OCI-LY7 (cell line): ENCODE measurements around the gene KIF27. TPM values are rescaled to one million over a fixed set of nuclear protein-coding genes. Genes with fewer than 3 reads are reported as not detected.
"Not testable (repeated sequence)": the region's sequence is repeated elsewhere in the genome, so short reads cannot be mapped to it uniquely, and the experiment has no call there.

Experiments
- BruUV-seq: library from RNA; stranded (reverse); fragments of 400-500 nt; replicated peaks from 2 replicates; lab custom pipeline; 2021; lab: Mats Ljungman, UMichigan
- CTCF ChIA-PET: fragments of 300-600 bp; sonication (Branson Sonifier 250); formaldehyde crosslinking; loops from one replicate; lab custom pipeline; 2022; ENCODE audit warnings: antibody characterized with exemption; ENCODE audit not compliant: unreplicated experiment; lab: Charles Lee
- POLR2A ChIA-PET: fragments of 300-600 bp; sonication (Branson Sonifier 250); formaldehyde crosslinking; loops from one replicate; lab custom pipeline; 2022; ENCODE audit warnings: antibody characterized with exemption; lab: Charles Lee
- DNase-seq: peaks from one replicate; pipeline ENCODE4 v3.0.0-alpha.2; 2015; ENCODE audit warnings: low spot score
- H2AFZ ChIP-seq: fragments of 200-600 bp; sonication (generic), shearing (Covaris generic); 2 replicates; pipeline ENCODE4 v1.6.1; 2014; ENCODE audit warnings: mild to moderate bottlenecking, antibody characterized with exemption, low read length, moderate library complexity
- H3K27ac ChIP-seq: fragments of 200-600 bp; sonication (generic); 2 replicates; pipeline ENCODE4 v1.5.1; 2014; ENCODE audit warnings: mixed run types, low read depth, mild to moderate bottlenecking, moderate library complexity, low read length, inconsistent platforms; ENCODE audit not compliant: poor library complexity, severe bottlenecking
- H3K36me3 ChIP-seq: fragments of 200-600 bp; sonication (generic); 2 replicates; pipeline ENCODE4 v1.6.1; 2014; ENCODE audit warnings: mild to moderate bottlenecking, antibody characterized with exemption, low read length, moderate library complexity, mixed read lengths; ENCODE audit not compliant: insufficient read depth
- H3K4me1 ChIP-seq: fragments of 200-600 bp; sonication (generic); 2 replicates; pipeline ENCODE4 v1.5.1; 2014; ENCODE audit warnings: mild to moderate bottlenecking, low read length; ENCODE audit not compliant: insufficient read depth, poor library complexity, severe bottlenecking
- H3K4me2 ChIP-seq: fragments of 200-600 bp; sonication (generic); 2 replicates; pipeline ENCODE4 v1.6.1; 2014; ENCODE audit warnings: mild to moderate bottlenecking, low read length
- H3K4me3 ChIP-seq: fragments of 200-600 bp; sonication (generic); 2 replicates; pipeline ENCODE4 v1.5.1; 2014; ENCODE audit warnings: mild to moderate bottlenecking, low read depth, low read length; ENCODE audit not compliant: poor library complexity, severe bottlenecking
- H3K79me2 ChIP-seq: fragments of 200-600 bp; sonication (generic); 2 replicates; pipeline ENCODE4 v1.6.1; 2016; ENCODE audit warnings: low read depth, mild to moderate bottlenecking, low read length, moderate library complexity, mixed read lengths; ENCODE audit not compliant: insufficient read depth
- H3K9me2 ChIP-seq: fragments of 200-600 bp; sonication (generic); 2 replicates; pipeline ENCODE4 v1.6.1; 2016; ENCODE audit warnings: mild to moderate bottlenecking, low read length, mixed read lengths; ENCODE audit not compliant: insufficient read depth
- H3K9me3 ChIP-seq: fragments of 200-600 bp; sonication (generic); 2 replicates; pipeline ENCODE4 v1.6.1; 2014; ENCODE audit warnings: mild to moderate bottlenecking, mixed run types, low read length, mixed read lengths
- H4K20me1 ChIP-seq: fragments of 200-600 bp; sonication (generic); 2 replicates; pipeline ENCODE4 v1.6.1; 2014; ENCODE audit warnings: mild to moderate bottlenecking, antibody characterized with exemption, low read length, moderate library complexity, mixed read lengths; ENCODE audit not compliant: insufficient read depth
- EZH2phosphoT487 ChIP-seq: fragments of 200-600 bp; sonication (generic); IDR thresholded peaks from 2 replicates; pipeline ENCODE4 v1.6.1; 2018; ENCODE audit warnings: low read depth, borderline replicate concordance, mild to moderate bottlenecking, mixed run types, antibody characterized with exemption, low read length, moderate library complexity, mixed read lengths
- intact Hi-C: fragments of 100-400 bp; cut with micrococcal nuclease; formaldehyde crosslinking; loops from one replicate; pipeline ENCODE4 v1.10.0; 2022; ENCODE audit not compliant: unreplicated experiment
- total RNA-seq, 2 experiments: library from RNA; depleted of rRNA in 1 of 2; stranded (reverse); fragments of >200 nt in 1 of 2; shearing (Covaris generic) in 1 of 2; gene quantifications; 2 replicates each; pipeline ENCODE4 v1.2.3, GENCODE V29; 2014 to 2022
- TF ChIP-seq, protein P1 (sequence below): fragments of 200-600 bp; sonication (generic); conservative IDR thresholded peaks from 2 replicates; pipeline ENCODE4 v1.5.1; 2014; ENCODE audit warnings: mild to moderate bottlenecking, antibody characterized with exemption, low read length, moderate library complexity, mixed read lengths

Gene KIF27
- total RNA-seq, 2 experiments from 2014 or later = 5.6 to 7.3 TPM

DNA sequence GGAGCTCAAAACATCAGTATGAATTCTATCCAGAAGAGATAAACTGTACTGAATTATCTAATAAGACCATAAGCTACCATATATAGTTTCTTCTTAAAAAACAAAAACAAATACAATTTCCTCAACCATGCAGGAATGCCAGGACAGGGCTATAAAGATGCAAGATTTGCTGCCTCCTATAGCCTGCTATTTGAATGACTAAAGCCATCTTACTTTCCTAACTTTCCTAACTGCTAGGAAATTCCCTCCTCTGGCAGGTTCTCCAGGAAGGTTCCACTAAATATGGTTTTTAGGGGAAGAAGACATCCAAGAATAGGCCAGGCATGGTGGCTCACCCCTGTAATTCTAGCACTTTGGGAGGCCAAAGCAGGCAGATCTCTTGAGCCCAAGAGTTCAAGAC lies 15.1 kb downstream of the KIF27 start:
- ChIA-PET CTCF (no interaction called here), POLR2A (no interaction called here)
- Histone ChIP-seq H3K27ac (no peak overlapping the region), H4K20me1 (no peaks in the 10 kb centered on the region), H2AFZ (no peak overlapping the region), H3K4me1 (no peaks in the 10 kb centered on the region), H3K4me3 (no peak overlapping the region), H3K79me2 (no peaks in the 10 kb centered on the region), H3K4me2 (no peak overlapping the region), H3K36me3 (no peaks in the 10 kb centered on the region), H3K9me2 (no peaks in the 10 kb centered on the region), H3K9me3 (no peaks in the 10 kb centered on the region)
- no peak for DNase-seq
- intact Hi-C loops = no loop called here
- no peak for TF ChIP-seq EZH2phosphoT487
- TF ChIP-seq, protein P1, sequence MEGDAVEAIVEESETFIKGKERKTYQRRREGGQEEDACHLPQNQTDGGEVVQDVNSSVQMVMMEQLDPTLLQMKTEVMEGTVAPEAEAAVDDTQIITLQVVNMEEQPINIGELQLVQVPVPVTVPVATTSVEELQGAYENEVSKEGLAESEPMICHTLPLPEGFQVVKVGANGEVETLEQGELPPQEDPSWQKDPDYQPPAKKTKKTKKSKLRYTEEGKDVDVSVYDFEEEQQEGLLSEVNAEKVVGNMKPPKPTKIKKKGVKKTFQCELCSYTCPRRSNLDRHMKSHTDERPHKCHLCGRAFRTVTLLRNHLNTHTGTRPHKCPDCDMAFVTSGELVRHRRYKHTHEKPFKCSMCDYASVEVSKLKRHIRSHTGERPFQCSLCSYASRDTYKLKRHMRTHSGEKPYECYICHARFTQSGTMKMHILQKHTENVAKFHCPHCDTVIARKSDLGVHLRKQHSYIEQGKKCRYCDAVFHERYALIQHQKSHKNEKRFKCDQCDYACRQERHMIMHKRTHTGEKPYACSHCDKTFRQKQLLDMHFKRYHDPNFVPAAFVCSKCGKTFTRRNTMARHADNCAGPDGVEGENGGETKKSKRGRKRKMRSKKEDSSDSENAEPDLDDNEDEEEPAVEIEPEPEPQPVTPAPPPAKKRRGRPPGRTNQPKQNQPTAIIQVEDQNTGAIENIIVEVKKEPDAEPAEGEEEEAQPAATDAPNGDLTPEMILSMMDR = no peak
- BruUV-seq = no TSS peak

GRCh38 chr9:83900615-83901014 lies 20.6 kb downstream of the KIF27 start:
- CTCF ChIA-PET, BruUV-seq, H3K9me2 ChIP-seq, H3K36me3 ChIP-seq, POLR2A ChIA-PET, H3K9me3 ChIP-seq, H3K4me2 ChIP-seq, H4K20me1 ChIP-seq, H3K4me1 ChIP-seq, H3K27ac ChIP-seq, H2AFZ ChIP-seq, DNase-seq, H3K79me2 ChIP-seq, H3K4me3 ChIP-seq, intact Hi-C loops: not testable (repeated sequence)

DNA sequence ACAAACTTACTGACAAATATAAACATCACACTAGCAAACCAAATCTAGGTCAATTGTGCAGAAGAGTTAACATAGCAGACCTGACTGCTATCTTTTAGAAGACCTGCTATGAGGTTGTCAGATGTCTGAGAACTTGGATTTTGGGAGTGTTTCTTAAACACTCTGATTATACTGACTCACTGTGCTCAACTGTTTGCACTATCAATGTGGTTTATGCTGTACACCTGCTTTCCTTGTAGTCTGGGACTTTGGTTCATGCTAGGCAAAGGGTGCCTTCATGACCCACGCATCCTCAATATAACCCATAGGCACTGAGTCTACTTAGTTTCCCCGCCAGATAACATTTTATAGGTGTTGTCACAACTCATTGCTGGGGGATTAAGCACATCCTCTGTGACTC lies 26.9 kb downstream of the KIF27 start:
- not testable (repeated sequence) for BruUV-seq

DNA sequence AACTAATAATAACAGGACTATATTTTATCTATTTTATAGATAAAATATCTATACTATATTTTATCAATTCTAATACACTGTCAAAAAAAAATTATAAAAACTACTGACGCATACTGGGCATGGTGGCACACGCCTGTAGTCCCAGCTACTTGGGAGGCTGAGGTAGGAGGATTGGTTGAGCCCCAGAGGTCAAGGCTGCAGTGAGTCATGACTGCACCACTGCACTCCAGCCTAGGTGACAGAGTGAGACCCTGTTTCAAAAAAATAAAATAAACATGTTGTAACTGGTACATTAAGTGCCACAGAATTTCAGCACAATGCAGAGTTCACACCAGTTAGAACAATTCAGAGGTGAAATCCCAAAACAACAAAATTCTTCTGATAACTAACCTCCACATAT lies 34.7 kb downstream of the KIF27 start:
- H3K9me2 ChIP-seq, H3K9me3 ChIP-seq, BruUV-seq, intact Hi-C loops, H3K36me3 ChIP-seq, CTCF ChIA-PET, H3K79me2 ChIP-seq, DNase-seq, POLR2A ChIA-PET, H3K27ac ChIP-seq, H4K20me1 ChIP-seq, H2AFZ ChIP-seq, H3K4me1 ChIP-seq, H3K4me3 ChIP-seq, H3K4me2 ChIP-seq: not testable (repeated sequence)

More for the DNA sequence above, 26.9 kb downstream of the KIF27 start:
- H4K20me1 ChIP-seq, H3K27ac ChIP-seq, H3K36me3 ChIP-seq, intact Hi-C loops, H3K4me3 ChIP-seq, H3K4me1 ChIP-seq, H2AFZ ChIP-seq, H3K79me2 ChIP-seq, H3K9me2 ChIP-seq, H3K4me2 ChIP-seq, POLR2A ChIA-PET, DNase-seq, CTCF ChIA-PET, H3K9me3 ChIP-seq: not testable (repeated sequence)

GRCh38 chr9:83885559-83886240 lies 35.5 kb downstream of the KIF27 start:
- H3K4me1 ChIP-seq, H3K79me2 ChIP-seq, H3K4me2 ChIP-seq, H2AFZ ChIP-seq, H3K9me2 ChIP-seq, DNase-seq, CTCF ChIA-PET, H3K9me3 ChIP-seq, H3K4me3 ChIP-seq, H3K27ac ChIP-seq, intact Hi-C loops, H3K36me3 ChIP-seq, H4K20me1 ChIP-seq, BruUV-seq: not testable (repeated sequence)
- POLR2A ChIA-PET = interaction anchor here (0.6 to 0.7 kb wide), 4 partner anchors 31 to 602 kb away, joined by 3 to 6 read pairs (median 4); no protein-coding TSS in a partner anchor
